Muscle layer of duodenum (tissue), 2 donors: ENCODE results near the gene SLC5A3.

ENCODE experiments used
- H3K27ac ChIP-seq: one replicate; pipeline ENCODE4 v1.7.0; 2013; ENCODE audit warnings: mild to moderate bottlenecking, low read length
- H3K27me3 ChIP-seq: one replicate; pipeline ENCODE4 v1.7.0; 2013; ENCODE audit warnings: low read depth, mild to moderate bottlenecking, control low read depth, low read length
- H3K36me3 ChIP-seq, 2 donors: one replicate each; pipeline ENCODE4 v1.7.0; 2013; ENCODE audit warnings: low read length in 2 of 2, control low read depth in 1 of 2, mild to moderate bottlenecking in 1 of 2; ENCODE audit not compliant: insufficient read depth in 2 of 2, control insufficient read depth in 1 of 2
- H3K4me1 ChIP-seq, 2 donors: one replicate each; pipeline ENCODE4 v1.7.0; 2013; ENCODE audit warnings: low read length in 2 of 2, mild to moderate bottlenecking in 2 of 2, control low read depth in 1 of 2, moderate library complexity in 1 of 2; ENCODE audit not compliant: insufficient read depth in 2 of 2, control insufficient read depth in 1 of 2
- H3K4me3 ChIP-seq, 2 donors: one replicate each; pipeline ENCODE4 v1.7.0; 2013; ENCODE audit warnings: low read length in 2 of 2, low read depth in 1 of 2, mild to moderate bottlenecking in 1 of 2
- H3K9me3 ChIP-seq, 2 donors: one replicate each; pipeline ENCODE4 v1.7.0; 2013; ENCODE audit warnings: low read length in 2 of 2, control low read depth in 1 of 2, mild to moderate bottlenecking in 1 of 2; ENCODE audit not compliant: control insufficient read depth in 1 of 2
- donor health status: healthy.

The SLC5A3 gene

GRCh38 chr21:34105947-34106541, 32.7 kb downstream of the SLC5A3 start:
- no peaks in the 10 kb centered on the region for H3K27me3 ChIP-seq
- peaks cover 0 to 15% of the 10 kb centered on the region in 2 donors for H3K4me1 ChIP-seq
- no peak overlapping the region for H3K27ac ChIP-seq
- H3K9me3 ChIP-seq, result no peaks in the 10 kb centered on the region
- H3K36me3 ChIP-seq, result no peaks in the 10 kb centered on the region
- H3K4me3 ChIP-seq, result no peak overlapping the region

- no peak overlapping the region for H3K4me3 ChIP-seq
- no peak overlapping the region for H3K27ac ChIP-seq
- no peaks in the 10 kb centered on the region for H3K27me3 ChIP-seq
- no peaks in the 10 kb centered on the region for H3K36me3 ChIP-seq
- peaks cover 0 to 3% of the 10 kb centered on the region in 2 donors for H3K4me1 ChIP-seq
- no peaks in the 10 kb centered on the region for H3K9me3 ChIP-seq
Observed at GRCh38 chr21:34107606-34108005, 34.2 kb downstream of the SLC5A3 start.

- Histone ChIP-seq H3K27me3 (no peaks in the 10 kb centered on the region), H3K9me3 (no peaks in the 10 kb centered on the region), H3K36me3 (no peaks in the 10 kb centered on the region), H3K27ac (no peak overlapping the region), H3K4me3 (no peak overlapping the region), H3K4me1 (peaks cover 0 to 6% of the 10 kb centered on the region in 2 donors)
Observed at GRCh38 chr21:34109075-34109474, 35.7 kb downstream of the SLC5A3 start.

- Histone ChIP-seq H3K27ac (no peak overlapping the region), H3K36me3 (no peaks in the 10 kb centered on the region), H3K27me3 (no peaks in the 10 kb centered on the region)
Observed at GRCh38 chr21:34110594-34111202, 37.3 kb downstream of the SLC5A3 start.

GRCh38 chr21:34112316-34113033, 39.1 kb downstream of the SLC5A3 start:
- Histone ChIP-seq H3K4me1 (peaks cover 0 to 7% of the 10 kb centered on the region in 2 donors), H3K4me3 (no peak overlapping the region), H3K36me3 (no peaks in the 10 kb centered on the region), H3K27ac (no peak overlapping the region), H3K27me3 (no peaks in the 10 kb centered on the region), H3K9me3 (no peaks in the 10 kb centered on the region)

More at GRCh38 chr21:34110594-34111202, 37.3 kb downstream of the SLC5A3 start:
- no peaks in the 10 kb centered on the region for H3K9me3 ChIP-seq
- H3K4me3 ChIP-seq, result no peak overlapping the region
- H3K4me1 ChIP-seq, result peaks cover 0 to 7% of the 10 kb centered on the region in 2 donors

- Histone ChIP-seq H3K4me1 (peaks cover 0 to 7% of the 10 kb centered on the region in 2 donors), H3K27ac (no peak overlapping the region), H3K4me3 (no peak overlapping the region), H3K9me3 (no peaks in the 10 kb centered on the region), H3K36me3 (no peaks in the 10 kb centered on the region), H3K27me3 (no peaks in the 10 kb centered on the region)
Observed at GRCh38 chr21:34113842-34114241, 40.5 kb downstream of the SLC5A3 start.

DNA sequence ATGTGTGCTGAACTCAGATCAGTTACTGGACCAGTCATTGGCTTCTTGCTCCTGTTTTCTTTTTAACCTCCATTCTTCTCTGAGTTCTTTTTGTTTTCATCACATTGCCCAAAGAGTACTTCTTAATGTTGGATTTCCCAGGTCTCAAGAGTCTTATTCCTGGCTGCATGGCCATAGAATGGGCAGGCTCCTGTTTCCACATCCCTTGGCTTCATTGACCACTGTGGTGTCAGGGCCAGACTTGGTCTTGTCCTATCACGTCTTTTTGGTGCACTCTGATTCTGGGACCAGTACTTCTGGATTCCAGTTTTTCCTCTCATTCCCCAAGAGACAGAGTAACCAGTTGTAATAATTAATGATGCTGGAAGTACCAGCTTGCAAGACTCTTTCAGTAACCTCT, 41.8 kb downstream of the SLC5A3 start:
- Histone ChIP-seq H3K27me3 (no peaks in the 10 kb centered on the region), H3K9me3 (no peaks in the 10 kb centered on the region), H3K4me1 (peaks cover 0 to 7% of the 10 kb centered on the region in 2 donors), H3K36me3 (no peaks in the 10 kb centered on the region), H3K27ac (no peak overlapping the region), H3K4me3 (no peak overlapping the region)

DNA sequence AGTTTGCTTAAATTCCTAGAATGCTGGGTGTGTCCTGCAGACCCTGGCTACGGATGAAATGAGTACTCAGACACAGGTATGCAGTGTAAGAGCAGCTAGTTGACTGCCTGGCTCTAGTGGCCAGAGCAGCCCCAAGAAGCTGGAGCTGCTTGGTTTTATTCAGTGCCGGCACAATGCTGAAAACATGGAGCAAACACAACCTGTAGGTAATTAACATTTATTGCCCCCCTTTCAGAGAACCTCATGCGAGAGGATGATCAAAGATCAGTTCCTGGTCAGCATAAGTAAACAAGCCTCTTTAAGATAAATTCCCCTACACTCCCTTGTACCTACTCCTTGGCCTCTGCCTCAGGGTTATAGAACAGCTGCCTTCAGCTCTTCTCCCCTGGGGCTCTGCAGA, 43.2 kb downstream of the SLC5A3 start:
- Histone ChIP-seq H3K27ac (no peak overlapping the region), H3K4me1 (peaks cover 0 to 7% of the 10 kb centered on the region in 2 donors), H3K9me3 (no peaks in the 10 kb centered on the region), H3K4me3 (no peak overlapping the region), H3K36me3 (no peaks in the 10 kb centered on the region), H3K27me3 (no peaks in the 10 kb centered on the region)

GRCh38 chr21:34120867-34121266, 47.5 kb downstream of the SLC5A3 start:
- no peaks in the 10 kb centered on the region for H3K27me3 ChIP-seq
- no peaks in the 10 kb centered on the region for H3K9me3 ChIP-seq
- H3K36me3 ChIP-seq, result peaks cover 7% of the 10 kb centered on the region in 2 donors
- H3K4me1 ChIP-seq, result peaks cover 0 to under 1% of the 10 kb centered on the region in 2 donors
- H3K27ac ChIP-seq, result no peak overlapping the region
- H3K4me3 ChIP-seq, result no peak overlapping the region

- H3K27me3 ChIP-seq, result no peaks in the 10 kb centered on the region
- no peaks in the 10 kb centered on the region for H3K9me3 ChIP-seq
- no peak overlapping the region for H3K27ac ChIP-seq
- no peak overlapping the region for H3K4me3 ChIP-seq
- H3K4me1 ChIP-seq, result peaks cover 0 to 12% of the 10 kb centered on the region in 2 donors
- peaks cover 9 to 13% of the 10 kb centered on the region in 2 donors for H3K36me3 ChIP-seq
Observed at GRCh38 chr21:34122047-34122446, 48.7 kb downstream of the SLC5A3 start.
